ENCODE data around the gene ZMYND10. TPM values are rescaled to one million over a fixed set of nuclear protein-coding genes. Genes with fewer than 3 reads are reported as not detected.

ZMYND10 gene
- total RNA-seq, 2 donors from 2014 or later = 0.37 to 1.5 TPM

DNA sequence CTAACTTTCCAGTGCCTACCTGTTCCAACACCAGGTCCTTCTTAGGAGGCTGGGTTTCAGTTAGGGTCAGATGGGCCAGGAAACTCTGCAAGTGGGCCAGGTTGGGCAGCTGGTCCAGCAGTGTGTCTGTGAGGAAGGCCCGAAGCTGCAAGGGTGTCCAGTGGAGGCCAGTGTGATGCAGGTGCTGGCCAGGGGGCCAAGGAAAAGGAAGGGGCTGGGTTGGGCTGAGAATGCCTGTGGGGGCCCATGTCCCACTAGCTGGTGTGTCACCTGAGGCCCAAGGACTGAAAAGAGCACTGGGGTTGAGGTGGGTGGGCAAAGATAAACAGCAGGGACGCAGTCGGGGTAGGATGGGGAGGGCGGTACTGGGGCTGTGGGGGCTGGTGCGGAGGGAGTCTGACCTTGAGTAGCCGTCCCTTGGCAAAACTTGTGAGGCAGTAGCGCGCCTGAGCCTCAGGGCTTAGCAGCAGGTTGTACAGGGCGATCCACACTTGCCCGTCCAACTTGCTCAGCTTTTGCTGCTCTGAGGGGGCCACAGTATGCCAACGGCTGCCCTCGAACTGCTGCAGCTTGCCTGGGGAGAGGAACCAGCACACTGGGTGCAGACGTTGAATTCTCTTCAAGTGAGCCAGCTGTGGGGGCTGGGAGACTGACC is 3.4 kb downstream of the ZMYND10 start:
- peaks cover 3% of the 10 kb centered on the region for H3K4me1 ChIP-seq
- no peak overlapping the region for H3K4me3 ChIP-seq
- intact Hi-C loops (cut with DNase I) = no loop called here

DNA sequence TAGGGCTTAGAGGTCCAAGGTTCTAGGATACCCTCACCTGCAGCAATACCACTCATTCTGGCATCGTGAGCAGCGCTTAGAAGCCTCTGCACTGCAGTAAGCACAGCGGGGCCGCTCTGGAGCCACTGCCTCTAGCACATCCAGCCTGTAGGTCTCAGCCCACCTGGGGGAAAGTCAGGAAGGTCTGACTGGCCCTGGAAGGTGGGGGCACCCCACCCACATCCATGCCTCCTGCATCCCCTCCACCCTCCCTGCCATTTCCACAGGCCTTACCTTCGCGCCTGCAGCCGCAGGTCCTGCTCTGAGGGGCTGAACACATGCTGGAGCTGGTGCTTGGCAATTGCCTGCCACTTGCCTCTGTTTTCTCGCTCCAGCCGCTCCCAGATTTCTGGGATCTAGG is 4.0 kb downstream of the ZMYND10 start:
- TF ChIP-seq, protein P1, sequence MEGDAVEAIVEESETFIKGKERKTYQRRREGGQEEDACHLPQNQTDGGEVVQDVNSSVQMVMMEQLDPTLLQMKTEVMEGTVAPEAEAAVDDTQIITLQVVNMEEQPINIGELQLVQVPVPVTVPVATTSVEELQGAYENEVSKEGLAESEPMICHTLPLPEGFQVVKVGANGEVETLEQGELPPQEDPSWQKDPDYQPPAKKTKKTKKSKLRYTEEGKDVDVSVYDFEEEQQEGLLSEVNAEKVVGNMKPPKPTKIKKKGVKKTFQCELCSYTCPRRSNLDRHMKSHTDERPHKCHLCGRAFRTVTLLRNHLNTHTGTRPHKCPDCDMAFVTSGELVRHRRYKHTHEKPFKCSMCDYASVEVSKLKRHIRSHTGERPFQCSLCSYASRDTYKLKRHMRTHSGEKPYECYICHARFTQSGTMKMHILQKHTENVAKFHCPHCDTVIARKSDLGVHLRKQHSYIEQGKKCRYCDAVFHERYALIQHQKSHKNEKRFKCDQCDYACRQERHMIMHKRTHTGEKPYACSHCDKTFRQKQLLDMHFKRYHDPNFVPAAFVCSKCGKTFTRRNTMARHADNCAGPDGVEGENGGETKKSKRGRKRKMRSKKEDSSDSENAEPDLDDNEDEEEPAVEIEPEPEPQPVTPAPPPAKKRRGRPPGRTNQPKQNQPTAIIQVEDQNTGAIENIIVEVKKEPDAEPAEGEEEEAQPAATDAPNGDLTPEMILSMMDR (IDR thresholded peaks at IDR 0.05) = no peak
- intact Hi-C loops (cut with DNase I) = no loop called here
- peak overlapping the region; percentile 45 for H3K4me3 ChIP-seq
- H3K9ac ChIP-seq (ENCODE audit: low read depth in 2 of 2, low read length in 2 of 2) = peak overlapping the region in 1 of 2 donors; percentile 61
- DNase-seq = peak; percentile 24
- no peaks in the 10 kb centered on the region for H3K27me3 ChIP-seq
- peaks cover 3% of the 10 kb centered on the region for H3K4me1 ChIP-seq
- no peaks in the 10 kb centered on the region for H3K36me3 ChIP-seq
- peak overlapping the region; percentile 97 for H3K27ac ChIP-seq
- H3K9me3 ChIP-seq = no peaks in the 10 kb centered on the region

More for the DNA sequence above, 3.4 kb downstream of the ZMYND10 start:
- H3K27me3 ChIP-seq = no peaks in the 10 kb centered on the region
- H3K36me3 ChIP-seq = no peaks in the 10 kb centered on the region
- TF ChIP-seq, protein P1 (IDR thresholded peaks at IDR 0.05) = no peak
- no peaks in the 10 kb centered on the region for H3K9me3 ChIP-seq
- H3K9ac ChIP-seq (ENCODE audit: low read depth in 2 of 2, low read length in 2 of 2) = no peak overlapping the region
- no peak overlapping the region for H3K27ac ChIP-seq
- peak; percentile 22 for DNase-seq

DNA sequence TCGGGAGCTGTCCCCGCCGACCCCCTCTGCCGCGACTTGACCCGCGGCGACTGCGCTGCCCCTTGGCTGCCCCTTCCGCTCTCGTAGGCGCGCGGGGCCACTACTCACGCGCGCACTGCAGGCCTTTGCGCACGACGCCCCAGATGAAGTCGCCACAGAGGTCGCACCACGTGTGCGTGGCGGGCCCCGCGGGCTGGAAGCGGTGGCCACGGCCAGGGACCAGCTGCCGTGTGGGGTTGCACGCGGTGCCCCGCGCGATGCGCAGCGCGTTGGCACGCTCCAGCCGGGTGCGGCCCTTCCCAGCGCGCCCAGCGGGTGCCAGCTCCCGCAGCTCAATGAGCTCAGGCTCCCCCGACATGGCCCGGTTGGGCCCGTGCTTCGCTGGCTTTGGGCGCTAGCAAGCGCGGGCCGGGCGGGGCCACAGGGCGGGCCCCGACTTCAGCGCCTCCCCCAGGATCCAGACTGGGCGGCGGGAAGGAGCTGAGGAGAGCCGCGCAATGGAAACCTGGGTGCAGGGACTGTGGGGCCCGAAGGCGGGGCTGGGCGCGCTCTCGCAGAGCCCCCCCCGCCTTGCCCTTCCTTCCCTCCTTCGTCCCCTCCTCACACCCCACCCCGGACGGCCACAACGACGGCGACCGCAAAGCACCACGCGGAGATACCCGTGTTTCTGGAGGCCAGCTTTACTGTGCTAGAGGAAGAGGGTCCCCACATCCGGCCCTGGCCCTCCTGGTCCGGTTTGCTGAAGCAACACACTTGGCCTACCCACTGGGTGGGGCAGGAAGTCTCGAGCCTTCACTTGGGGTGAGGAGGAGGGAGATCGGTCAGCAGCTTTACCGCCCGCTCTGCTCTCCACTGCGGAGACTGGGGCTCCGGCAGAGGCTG is 4.8 kb downstream of the ZMYND10 start, which contains the start of gene RASSF1:
RASSF1 (minus strand) TSS at position 389 of the 882 bp plus-strand sequence; CDS start at position 358, 31 bp downstream.
- TF ChIP-seq, protein P1 (IDR thresholded peaks at IDR 0.05) = no peak
- H3K9me3 ChIP-seq = no peaks in the 10 kb centered on the region
- H3K27me3 ChIP-seq = no peaks in the 10 kb centered on the region
- intact Hi-C loops (cut with DNase I) = no loop called here
- peaks cover 7% of the 10 kb centered on the region for H3K4me1 ChIP-seq
- no peaks in the 10 kb centered on the region for H3K36me3 ChIP-seq
- DNase-seq = peak; percentile 86
- H3K9ac ChIP-seq (ENCODE audit: low read depth in 2 of 2, low read length in 2 of 2) = peak within 1 kb of the TSS; percentile 61 to 87
- H3K4me3 ChIP-seq = peak within 1 kb of the TSS; percentile 45
- peak within 1 kb of the TSS; percentile 97 for H3K27ac ChIP-seq

DNA sequence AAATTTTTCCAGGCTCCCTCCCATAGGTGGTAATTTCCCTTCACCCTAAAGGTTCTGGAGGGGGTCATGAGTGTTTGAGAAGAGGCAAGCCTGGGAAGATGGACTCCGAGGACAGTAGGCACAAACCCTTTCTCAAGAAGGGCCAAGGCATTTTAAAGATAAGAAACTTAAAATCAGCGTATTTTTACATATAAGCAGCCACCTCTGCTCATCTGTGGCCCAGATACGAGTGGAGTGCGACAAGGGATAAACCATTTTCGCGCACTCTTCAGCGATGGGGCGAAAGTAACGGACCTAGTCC is 5.4 kb downstream of the ZMYND10 start:
- Histone ChIP-seq H3K9ac (ENCODE audit: low read depth in 2 of 2, low read length in 2 of 2) (peak overlapping the region; percentile 61 to 87), H3K27me3 (no peaks in the 10 kb centered on the region), H3K36me3 (no peaks in the 10 kb centered on the region), H3K9me3 (no peaks in the 10 kb centered on the region), H3K4me3 (peak overlapping the region; percentile 45), H3K27ac (peak overlapping the region; percentile 97), H3K4me1 (peaks cover 9% of the 10 kb centered on the region)
- intact Hi-C loops (cut with DNase I) = no loop called here
- no peak for DNase-seq
- TF ChIP-seq, protein P1 (IDR thresholded peaks at IDR 0.05) = no peak

DNA sequence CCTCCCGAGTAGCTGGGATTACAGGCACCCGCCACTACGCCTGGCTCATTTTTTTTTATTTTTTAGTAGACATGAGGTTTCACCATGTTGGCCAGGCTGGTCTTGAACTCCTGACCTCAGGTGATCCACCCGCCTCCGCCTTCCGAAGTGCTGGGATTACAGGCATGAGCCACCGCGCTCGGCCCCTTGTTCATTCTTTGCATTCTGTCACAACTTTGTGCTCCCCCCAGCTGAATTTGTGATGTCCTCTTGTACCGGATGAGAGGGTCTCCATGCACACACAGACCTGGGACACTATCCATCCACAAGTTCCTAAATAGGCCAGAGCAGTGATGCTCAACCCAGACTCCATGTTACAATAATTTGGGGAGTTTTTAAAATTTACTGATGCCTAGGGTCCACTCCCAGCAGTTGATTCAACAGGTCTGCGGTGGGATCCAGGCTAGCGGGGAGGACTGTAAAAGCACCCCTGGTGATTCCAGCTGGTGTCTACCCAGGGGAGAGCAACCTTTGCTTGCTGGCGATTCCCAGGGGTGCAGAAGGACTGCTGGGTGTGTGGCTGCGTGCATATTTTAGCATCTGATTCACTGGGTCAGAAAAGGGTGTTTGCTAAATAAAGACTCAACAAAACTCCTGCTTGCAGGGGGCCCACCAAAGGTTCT is 5.9 kb downstream of the ZMYND10 start:
- H3K4me1 ChIP-seq = peaks cover 13% of the 10 kb centered on the region
- intact Hi-C loops (cut with DNase I) = no loop called here
- peak overlapping the region; percentile 97 for H3K27ac ChIP-seq
- H3K36me3 ChIP-seq = no peaks in the 10 kb centered on the region
- peak; percentile 37 for DNase-seq
- no peaks in the 10 kb centered on the region for H3K27me3 ChIP-seq
- TF ChIP-seq, protein P1 (IDR thresholded peaks at IDR 0.05) = no peak
- H3K9ac ChIP-seq (ENCODE audit: low read depth in 2 of 2, low read length in 2 of 2) = peak overlapping the region; percentile 61 to 87
- peak overlapping the region; percentile 45 for H3K4me3 ChIP-seq
- no peaks in the 10 kb centered on the region for H3K9me3 ChIP-seq
